ENCODE data around the gene KIF13A. TPM values are rescaled to one million over a fixed set of nuclear protein-coding genes. Genes with fewer than 3 reads are reported as not detected.

Gene KIF13A
- total and polyA plus RNA-seq, 12 donors, result 16.7 to 198 (median 97.8) TPM

DNA sequence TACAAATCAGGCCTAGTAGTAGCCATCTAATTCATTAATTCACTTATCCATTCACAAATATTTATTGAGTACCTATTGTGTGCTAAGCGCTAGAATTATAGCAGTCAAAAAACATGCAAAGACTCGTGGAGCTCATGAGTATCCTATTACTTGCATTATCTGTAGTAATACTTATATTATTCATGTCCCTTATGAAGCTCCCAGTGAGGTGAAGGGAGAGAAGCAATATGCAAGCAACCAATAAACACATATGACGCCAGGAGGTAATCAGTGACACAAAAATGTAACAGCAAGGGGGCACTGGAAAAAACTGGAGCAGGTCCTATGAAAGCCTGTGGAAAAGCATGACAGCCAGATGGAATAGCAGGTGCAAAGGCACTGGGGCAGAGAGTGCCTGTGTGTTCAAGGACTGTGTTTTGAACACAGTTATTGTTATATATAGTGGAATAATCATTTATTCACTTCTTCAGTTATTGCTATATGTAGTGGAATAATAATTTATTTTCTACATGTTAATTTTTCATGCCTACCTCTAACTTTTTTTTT lies 109.5 kb downstream of the KIF13A start:
- Histone ChIP-seq H3K27ac (no peak overlapping the region), H3K27me3 (no peaks in the 10 kb centered on the region), H3K9me3 (no peaks in the 10 kb centered on the region), H3K4me1 (peaks cover 0 to 33% (median 12%) of the 10 kb centered on the region in 9 donors), H3K4me3 (no peak overlapping the region), H3K36me3 (peaks cover 0 to 7% (median 0%) of the 10 kb centered on the region in 9 donors)
- ATAC-seq (no peak), DNase-seq (no peak)
- intact Hi-C loops (cut with DNase I), result loop anchor here in 1 of 10 donors (2.0 kb wide), 1 partner anchor 15 kb away; no protein-coding TSS in a partner anchor
- 97 to 99% methylated on average over 3 of the region's 3 CpGs for WGBS, 2 donors
- TF ChIP-seq, protein P1, sequence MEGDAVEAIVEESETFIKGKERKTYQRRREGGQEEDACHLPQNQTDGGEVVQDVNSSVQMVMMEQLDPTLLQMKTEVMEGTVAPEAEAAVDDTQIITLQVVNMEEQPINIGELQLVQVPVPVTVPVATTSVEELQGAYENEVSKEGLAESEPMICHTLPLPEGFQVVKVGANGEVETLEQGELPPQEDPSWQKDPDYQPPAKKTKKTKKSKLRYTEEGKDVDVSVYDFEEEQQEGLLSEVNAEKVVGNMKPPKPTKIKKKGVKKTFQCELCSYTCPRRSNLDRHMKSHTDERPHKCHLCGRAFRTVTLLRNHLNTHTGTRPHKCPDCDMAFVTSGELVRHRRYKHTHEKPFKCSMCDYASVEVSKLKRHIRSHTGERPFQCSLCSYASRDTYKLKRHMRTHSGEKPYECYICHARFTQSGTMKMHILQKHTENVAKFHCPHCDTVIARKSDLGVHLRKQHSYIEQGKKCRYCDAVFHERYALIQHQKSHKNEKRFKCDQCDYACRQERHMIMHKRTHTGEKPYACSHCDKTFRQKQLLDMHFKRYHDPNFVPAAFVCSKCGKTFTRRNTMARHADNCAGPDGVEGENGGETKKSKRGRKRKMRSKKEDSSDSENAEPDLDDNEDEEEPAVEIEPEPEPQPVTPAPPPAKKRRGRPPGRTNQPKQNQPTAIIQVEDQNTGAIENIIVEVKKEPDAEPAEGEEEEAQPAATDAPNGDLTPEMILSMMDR (IDR thresholded peaks at IDR 0.05), result no peak

DNA sequence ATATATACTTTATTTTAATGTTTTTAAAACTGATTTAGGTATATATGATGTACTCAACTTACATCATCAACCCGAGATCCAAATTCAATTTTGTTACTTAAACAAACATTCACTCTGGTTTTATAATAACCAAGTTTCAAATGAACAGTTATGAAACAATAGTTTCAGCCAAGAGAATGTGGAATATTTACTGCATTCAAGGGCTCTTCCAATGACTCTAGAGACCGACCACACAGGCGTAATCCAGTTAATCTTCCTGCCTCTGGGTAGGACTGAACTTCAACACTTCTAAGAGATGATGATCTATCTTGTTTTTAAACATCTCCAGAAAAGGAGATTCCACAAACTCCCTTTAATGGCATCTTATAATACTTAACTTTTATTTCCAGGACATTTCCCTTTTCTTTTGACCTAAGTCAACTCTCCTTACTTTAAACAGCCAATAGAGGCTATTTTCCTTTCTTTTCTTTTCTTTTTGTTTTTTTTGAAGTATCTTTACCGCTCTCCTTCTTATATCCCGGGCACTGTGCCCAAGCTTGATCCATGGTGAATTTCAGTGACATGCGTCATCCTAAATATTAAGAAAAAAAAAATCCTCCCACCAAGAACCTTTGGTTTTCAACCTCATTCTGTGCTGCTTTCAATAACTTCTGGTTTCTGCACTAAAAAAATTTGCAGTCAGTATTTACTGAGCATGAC lies 110.1 kb downstream of the KIF13A start:
- no peak for DNase-seq
- Histone ChIP-seq H3K4me3 (no peak overlapping the region), H3K4me1 (peaks cover 0 to 33% (median 12%) of the 10 kb centered on the region in 9 donors), H3K27me3 (no peaks in the 10 kb centered on the region), H3K9me3 (no peaks in the 10 kb centered on the region), H3K27ac (no peak overlapping the region), H3K36me3 (peaks cover 0 to 13% (median 0%) of the 10 kb centered on the region in 9 donors)
- TF ChIP-seq, protein P1 (IDR thresholded peaks at IDR 0.05), result no peak
- intact Hi-C loops (cut with DNase I), result no loop called here
- no peak for ATAC-seq
- WGBS, 2 donors, result 77 to 82% methylated on average over 6 of the region's 6 CpGs

DNA sequence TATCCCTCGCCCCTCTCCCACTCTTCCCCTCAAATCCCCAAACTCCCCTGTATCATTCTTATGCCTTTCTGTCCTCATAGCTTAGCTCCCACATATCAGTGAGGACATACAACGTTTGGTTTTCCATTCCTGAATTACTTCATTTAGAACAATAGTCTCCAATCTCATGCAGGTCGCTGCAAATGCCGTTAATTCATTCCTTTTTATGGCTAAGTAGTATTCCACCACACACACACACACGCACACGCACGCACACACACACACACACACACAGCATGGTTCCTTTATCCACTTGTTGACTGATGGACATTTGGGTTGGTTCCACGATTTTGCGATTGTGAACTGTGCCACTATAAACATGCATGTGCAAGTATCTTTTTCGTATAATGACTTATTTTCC lies 112.7 kb downstream of the KIF13A start:
- H3K27me3 ChIP-seq, result no peaks in the 10 kb centered on the region
- ATAC-seq, result no peak
- no peak for DNase-seq
- peaks cover 0 to 46% (median 33%) of the 10 kb centered on the region in 9 donors for H3K4me1 ChIP-seq
- peaks cover 0 to 20% (median 0%) of the 10 kb centered on the region in 9 donors for H3K36me3 ChIP-seq
- 78 to 80% methylated on average over 10 of the region's 10 CpGs for WGBS, 2 donors
- TF ChIP-seq, protein P1 (IDR thresholded peaks at IDR 0.05), result no peak
- no peak overlapping the region for H3K4me3 ChIP-seq
- H3K27ac ChIP-seq, result no peak overlapping the region
- no peaks in the 10 kb centered on the region for H3K9me3 ChIP-seq
- intact Hi-C loops (cut with DNase I), result no loop called here

DNA sequence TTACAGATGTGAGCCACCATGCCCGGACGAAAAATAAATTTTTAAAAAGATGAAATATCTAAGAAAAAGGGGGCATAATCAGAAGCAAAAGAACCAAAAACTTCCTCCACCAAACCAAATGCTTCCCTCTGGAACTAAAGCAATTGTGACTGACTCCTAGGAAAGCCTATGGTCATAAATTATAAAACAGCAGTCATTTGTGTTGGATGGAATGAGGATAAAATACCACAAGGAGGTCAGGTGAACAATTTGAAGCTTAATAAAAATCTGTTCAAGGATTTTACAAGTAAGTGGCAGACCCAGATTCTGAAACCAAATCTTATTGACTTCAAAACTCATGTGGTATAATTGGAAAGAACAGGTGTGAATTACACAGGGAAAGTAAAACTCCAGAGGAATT lies 114.5 kb downstream of the KIF13A start:
- intact Hi-C loops (cut with DNase I), result no loop called here
- no peak for DNase-seq
- no peak for ATAC-seq
- TF ChIP-seq, protein P1 (IDR thresholded peaks at IDR 0.05), result no peak
- Histone ChIP-seq H3K36me3 (peaks cover 0 to 20% (median 0%) of the 10 kb centered on the region in 9 donors), H3K4me3 (no peak overlapping the region), H3K27me3 (no peaks in the 10 kb centered on the region), H3K9me3 (no peaks in the 10 kb centered on the region), H3K27ac (no peak overlapping the region), H3K4me1 (peaks cover 0 to 51% (median 37%) of the 10 kb centered on the region in 9 donors)
- WGBS, 2 donors, result 96 to 98% methylated on average over 2 of the region's 2 CpGs
